Esophagus squamous epithelium (tissue), 5 donors: Measurements from ENCODE around the gene MOB2. TPM values are rescaled to one million over a fixed set of nuclear protein-coding genes. Genes with fewer than 3 reads are reported as not detected.
A peak's percentile ranks its signal among the peaks of the same experiment; 100 is the strongest.

Experiments
- DNase-seq: peaks from one replicate; lab custom pipeline; 2025; lab: John Stamatoyannopoulos, UW
- H3K27ac ChIP-seq, 4 donors: fragments of 200-600 bp; sonication (generic); one replicate each; pipeline ENCODE4 v1.5.1; 2016 to 2019; ENCODE audit warnings: mild to moderate bottlenecking in 1 of 4
- H3K27me3 ChIP-seq, 4 donors: fragments of 200-600 bp; sonication (generic); 1 replicate in 3 of 4; 2 replicates in 1 of 4; pipeline versions ENCODE4 v1.5.1 to v1.6.0; 2017 to 2021; ENCODE audit warnings: antibody characterized with exemption in 1 of 4
- H3K36me3 ChIP-seq, 3 donors: fragments of 200-600 bp; sonication (generic); one replicate each; pipeline ENCODE4 v1.5.1; 2016 to 2019
- H3K4me1 ChIP-seq, 3 donors: fragments of 200-600 bp; sonication (generic); one replicate each; pipeline ENCODE4 v1.5.1; 2017 to 2019
- H3K4me3 ChIP-seq, 4 donors: fragments of 200-600 bp; sonication (generic); 1 replicate in 3 of 4; 2 replicates in 1 of 4; pipeline ENCODE4 v1.5.1; 2016 to 2019; ENCODE audit warnings: mild to moderate bottlenecking in 2 of 4, moderate library complexity in 1 of 4
- H3K9me3 ChIP-seq, 3 donors: fragments of 200-600 bp; sonication (generic); one replicate each; pipeline ENCODE4 v1.5.1; 2016 to 2019
- CTCF ChIP-seq, 6 experiments: fragments of 450-650 bp in 4 of 6; fragments of 200-600 bp in 2 of 6; sonication (generic) in 2 of 6; IDR thresholded peaks; one replicate each; pipeline ENCODE4 v1.5.1; 2016 to 2019; ENCODE audit warnings: antibody characterized with exemption in 6 of 6, mild to moderate bottlenecking in 4 of 6, moderate library complexity in 4 of 6
- POLR2A ChIP-seq, 4 donors: fragments of 450-650 bp; IDR thresholded peaks; one replicate each; pipeline ENCODE4 v1.6.1; 2017; ENCODE audit warnings: antibody characterized with exemption in 4 of 4, mild to moderate bottlenecking in 4 of 4, moderate library complexity in 3 of 4
- WGBS, 2 donors: methylation state at CpG; one replicate each; pipeline ENCODE4 v1.1.5; 2018; 5-methylcytosine and 5-hydroxymethylcytosine counted together
- intact Hi-C: fragments of 100-400 bp; cut with DNase I; formaldehyde crosslinking; loops from one replicate; pipeline ENCODE4 v1.15.0; 2022
- total RNA-seq, 4 donors: library from RNA; depleted of rRNA; stranded (reverse); fragments of >200 nt; gene quantifications; one replicate each; pipeline ENCODE4 v1.1.0, GENCODE V29; 2016
- donor health status: DM: yes; HTN: yes; CAD: no.

MOB2 gene
- total RNA-seq, 4 donors from 2014 or later = 21.5 to 45.0 (median 30.1) TPM

- Histone ChIP-seq H3K4me3 (peak overlapping the region; percentile 10 to 58 (median 32)), H3K27ac (peak overlapping the region; percentile 77 to 90 (median 84)), H3K4me1 (peaks cover 0 to 44% (median 14%) of the 10 kb centered on the region in 3 donors), H3K9me3 (no peaks in the 10 kb centered on the region), H3K36me3 (peaks cover 0 to 20% (median 0%) of the 10 kb centered on the region in 3 donors), H3K27me3 (peaks cover 0 to 31% (median 3%) of the 10 kb centered on the region in 4 donors)
- WGBS, 2 donors = 45 to 62% methylated on average over 8 to 13 of the region's 50 CpGs
- intact Hi-C loops = no loop called here
- TF ChIP-seq CTCF (IDR thresholded peaks at IDR 0.05) = no peak
- TF ChIP-seq POLR2A (IDR thresholded peaks at IDR 0.05) = no peak
- no peak for DNase-seq
Observed at GRCh38 chr11:1460986-1461825, 25.4 kb downstream of the MOB2 start.

DNA sequence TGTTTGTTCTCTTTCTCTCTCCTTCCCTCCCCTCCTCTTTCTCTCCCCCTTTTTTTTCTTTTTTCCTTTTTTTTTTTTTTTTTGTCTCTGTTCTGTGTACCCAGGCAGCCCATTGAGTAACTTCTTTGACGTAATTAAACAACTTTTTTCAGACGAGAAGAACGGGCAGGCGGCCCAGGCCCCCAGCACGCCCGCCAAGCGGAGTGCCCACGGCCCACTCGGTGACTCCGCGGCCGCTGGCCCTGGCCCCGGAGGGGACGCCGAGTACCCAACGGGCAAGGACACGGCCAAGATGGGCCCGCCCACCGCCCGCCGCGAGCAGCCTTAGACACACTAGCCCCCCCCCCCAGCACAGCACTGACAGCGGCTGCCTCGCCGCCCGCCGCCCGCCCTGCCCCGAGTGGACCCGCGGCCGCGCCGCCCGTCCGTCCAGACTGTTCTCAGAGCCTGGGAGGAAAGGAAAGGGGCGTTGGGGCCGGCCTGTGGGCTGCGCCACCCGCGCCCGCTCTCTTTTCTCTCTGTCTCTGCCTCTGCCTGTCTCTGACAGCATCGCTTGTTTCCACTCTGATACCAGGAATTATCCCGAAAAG is 26.1 kb downstream of the MOB2 start:
- WGBS, 2 donors = 32 to 40% methylated on average over 1 to 5 of the region's 44 CpGs

GRCh38 chr11:1459764-1460395 is 26.7 kb downstream of the MOB2 start:
- peaks cover 0 to 34% (median 3%) of the 10 kb centered on the region in 4 donors for H3K27me3 ChIP-seq
- H3K9me3 ChIP-seq = no peaks in the 10 kb centered on the region
- H3K4me1 ChIP-seq = peaks cover 0 to 44% (median 14%) of the 10 kb centered on the region in 3 donors
- intact Hi-C loops = no loop called here
- WGBS, 2 donors = 57 to 62% methylated on average over 15 to 18 of the region's 29 CpGs
- TF ChIP-seq POLR2A (IDR thresholded peaks at IDR 0.05) = no peak
- TF ChIP-seq CTCF (IDR thresholded peaks at IDR 0.05) = no peak
- H3K4me3 ChIP-seq = peak overlapping the region; percentile 9 to 58 (median 36)
- H3K27ac ChIP-seq = peak overlapping the region; percentile 77 to 90 (median 87)
- H3K36me3 ChIP-seq = peaks cover 0 to 7% (median 0%) of the 10 kb centered on the region in 3 donors
- DNase-seq = no peak

More for the DNA sequence above, 26.1 kb downstream of the MOB2 start:
- H3K27me3 ChIP-seq = peaks cover 0 to 31% (median 3%) of the 10 kb centered on the region in 4 donors
- H3K4me3 ChIP-seq = peak overlapping the region; percentile 10 to 58 (median 36)
- TF ChIP-seq POLR2A (IDR thresholded peaks at IDR 0.05) (no peak), CTCF (IDR thresholded peaks at IDR 0.05) (no peak)
- H3K27ac ChIP-seq = peak overlapping the region; percentile 77 to 90 (median 87)
- no peak for DNase-seq
- H3K4me1 ChIP-seq = peaks cover 0 to 44% (median 14%) of the 10 kb centered on the region in 3 donors
- H3K36me3 ChIP-seq = peaks cover 0 to 13% (median 0%) of the 10 kb centered on the region in 3 donors
- H3K9me3 ChIP-seq = no peaks in the 10 kb centered on the region
- intact Hi-C loops = no loop called here

GRCh38 chr11:1459219-1459575 is 27.4 kb downstream of the MOB2 start:
- WGBS, 2 donors = 40 to 48% methylated on average over 3 to 5 of the region's 14 CpGs
- intact Hi-C loops = no loop called here

More at GRCh38 chr11:1459219-1459575, 27.4 kb downstream of the MOB2 start:
- TF ChIP-seq POLR2A (IDR thresholded peaks at IDR 0.05) (no peak), CTCF (IDR thresholded peaks at IDR 0.05) (no peak)
- H3K36me3 ChIP-seq = peaks cover 0 to 6% (median 0%) of the 10 kb centered on the region in 3 donors
- peak overlapping the region; percentile 9 to 58 (median 36) for H3K4me3 ChIP-seq
- DNase-seq = no peak
- H3K9me3 ChIP-seq = no peaks in the 10 kb centered on the region
- peaks cover 0 to 40% (median 3%) of the 10 kb centered on the region in 4 donors for H3K27me3 ChIP-seq
- peaks cover 0 to 44% (median 14%) of the 10 kb centered on the region in 3 donors for H3K4me1 ChIP-seq
- peak overlapping the region; percentile 77 to 90 (median 87) for H3K27ac ChIP-seq
